Spinal cord (tissue), 10 donors: ENCODE results near the gene BAD. TPM values are rescaled to one million over a fixed set of nuclear protein-coding genes. Genes with fewer than 3 reads are reported as not detected.
A peak's percentile ranks its signal among the peaks of the same experiment; 100 is the strongest.

Experiments
- DNase-seq, 6 donors: peaks; one replicate each; pipeline versions ENCODE4 v3.0.0 to v3.0.0-alpha.2; 2013 to 2015; ENCODE audit warnings: low spot score in 6 of 6, low read depth in 4 of 6
- H3K27ac ChIP-seq: one replicate; pipeline ENCODE4 v1.5.1; 2013; ENCODE audit warnings: low read depth, low read length, control low read depth
- H3K27me3 ChIP-seq: one replicate; pipeline ENCODE4 v1.6.1; 2013; ENCODE audit warnings: low read length; ENCODE audit not compliant: control insufficient read depth, insufficient read depth
- H3K36me3 ChIP-seq: one replicate; pipeline ENCODE4 v1.6.1; 2013; ENCODE audit warnings: low read length; ENCODE audit not compliant: control insufficient read depth, insufficient read depth
- H3K4me1 ChIP-seq: one replicate; pipeline ENCODE4 v1.6.1; 2013; ENCODE audit warnings: low read length; ENCODE audit not compliant: control insufficient read depth, insufficient read depth
- H3K4me3 ChIP-seq: one replicate; pipeline ENCODE4 v1.5.1; 2013; ENCODE audit warnings: low read depth, low read length, control low read depth
- H3K9me3 ChIP-seq: one replicate; pipeline ENCODE4 v1.6.1; 2013; ENCODE audit warnings: low read length; ENCODE audit not compliant: control insufficient read depth, insufficient read depth
- WGBS: methylation state at CpG from one replicate; pipeline ENCODE4 v1.1.5; 2013; ENCODE audit warnings: missing lambda C conversion rate; ENCODE audit not compliant: insufficient coverage; 5-methylcytosine and 5-hydroxymethylcytosine counted together
- polyA plus RNA-seq, 2 donors: library from polyadenylated mRNA; unstranded; fragments of 120-200 nt; gene quantifications; one replicate each; pipeline ENCODE4 v1.2.1, GENCODE V29; 2013; ENCODE audit not compliant: insufficient read length in 2 of 2
- total RNA-seq, 2 donors: library from RNA; depleted of rRNA in 1 of 2; stranded (reverse); fragments of 120-200 nt in 1 of 2; fragments of >200 nt in 1 of 2; gene quantifications; one replicate each; pipeline versions ENCODE4 v1.2.3 to v1.2.4, GENCODE V29; 2013 to 2014
- donor health status: healthy.

Gene BAD
- total and polyA plus RNA-seq, 4 donors, result 41.5 to 123 (median 101) TPM

DNA sequence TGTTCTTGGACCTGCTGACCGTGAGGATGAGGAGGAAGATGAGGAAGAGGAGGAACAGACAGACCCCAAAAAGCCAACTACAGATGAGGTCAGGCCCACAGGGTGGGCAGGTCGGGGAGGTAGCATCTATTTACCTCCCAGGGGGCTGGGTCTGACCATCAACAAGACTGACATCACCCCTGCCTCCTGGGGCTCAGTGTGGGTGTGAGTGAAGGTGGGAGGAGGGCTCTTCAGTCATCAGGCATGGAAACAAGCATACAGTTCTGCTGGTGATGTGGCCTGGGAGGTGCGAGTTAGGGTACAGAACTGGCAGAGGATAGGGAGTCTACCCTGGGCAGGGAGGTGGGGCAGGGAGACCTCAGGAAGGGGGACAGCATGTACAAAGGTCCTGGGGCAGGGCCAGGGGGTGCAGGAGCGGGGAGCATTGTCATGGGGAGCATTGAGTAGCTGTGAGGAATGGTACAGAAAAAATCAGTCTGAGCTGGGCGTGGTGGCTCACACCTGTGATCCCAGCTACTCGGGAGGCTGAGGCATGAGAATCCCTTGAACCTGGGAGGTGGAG lies 24.2 kb downstream of the BAD start:
- DNase-seq, result no peak
- H3K27me3 ChIP-seq, result no peaks in the 10 kb centered on the region
- no peak overlapping the region for H3K27ac ChIP-seq
- 100% methylated on average over 3 of the region's 6 CpGs for WGBS
- peaks cover 87% of the 10 kb centered on the region for H3K36me3 ChIP-seq
- no peaks in the 10 kb centered on the region for H3K9me3 ChIP-seq
- peaks cover 9% of the 10 kb centered on the region for H3K4me1 ChIP-seq
- H3K4me3 ChIP-seq, result no peak overlapping the region

DNA sequence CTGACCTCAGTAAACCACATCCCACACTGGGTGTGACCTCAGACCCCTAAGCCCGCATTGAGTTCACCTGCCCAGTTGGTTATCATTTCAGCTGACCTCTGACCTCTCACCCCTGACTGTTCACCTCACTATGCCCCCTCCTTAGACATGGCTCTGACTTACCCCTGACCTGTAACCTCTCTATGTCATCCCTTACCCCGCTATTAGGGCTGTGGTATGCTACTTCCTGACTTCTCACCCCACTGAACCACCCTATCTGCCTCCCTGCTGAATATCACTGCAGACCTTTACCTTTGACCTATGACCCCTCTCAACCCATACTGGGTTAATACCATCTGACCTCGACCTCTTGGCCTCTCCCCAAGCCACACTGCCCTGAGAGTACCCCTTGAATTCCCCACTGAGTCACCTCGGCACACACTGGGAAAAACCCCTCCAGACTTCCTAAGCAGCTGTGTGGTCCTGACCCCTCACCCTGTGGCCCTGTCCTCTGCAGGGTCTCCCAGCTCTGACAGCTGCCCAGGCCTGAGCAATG lies 24.9 kb downstream of the BAD start:
- H3K36me3 ChIP-seq, result peaks cover 88% of the 10 kb centered on the region
- no peaks in the 10 kb centered on the region for H3K27me3 ChIP-seq
- H3K27ac ChIP-seq, result no peak overlapping the region
- DNase-seq, result no peak
- WGBS, result 91% methylated on average over 3 of the region's 4 CpGs
- peaks cover 8% of the 10 kb centered on the region for H3K4me1 ChIP-seq
- H3K9me3 ChIP-seq, result no peaks in the 10 kb centered on the region
- no peak overlapping the region for H3K4me3 ChIP-seq

DNA sequence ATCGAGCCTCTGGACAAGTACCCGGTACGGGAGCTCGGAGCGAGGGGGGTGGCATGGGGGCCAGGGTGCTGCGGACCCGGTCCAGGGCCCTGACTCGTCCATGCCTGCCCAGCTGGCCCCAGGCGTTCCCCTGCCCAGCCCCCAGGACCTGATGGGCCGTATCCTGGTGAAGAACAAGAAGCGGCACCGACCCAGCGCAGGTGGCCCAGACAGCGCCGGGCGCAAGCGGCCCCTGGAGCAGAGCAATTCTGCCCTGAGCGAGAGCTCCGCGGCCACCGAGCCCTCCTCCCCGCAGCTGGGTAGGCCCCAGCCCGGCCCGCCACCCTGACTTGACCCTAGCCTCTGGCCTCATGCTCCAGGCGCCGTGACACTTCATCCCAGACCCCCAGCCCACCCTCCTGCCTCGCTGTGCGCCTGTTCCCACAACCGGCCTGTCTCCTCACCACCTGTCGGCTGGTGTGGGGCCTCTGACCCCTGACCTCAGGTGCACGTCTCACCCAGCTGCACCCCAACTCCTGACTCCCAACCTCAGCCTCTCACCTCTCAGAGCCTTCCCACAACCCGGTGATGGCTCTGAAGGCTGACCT lies 25.4 kb downstream of the BAD start:
- no peak for DNase-seq

DNA sequence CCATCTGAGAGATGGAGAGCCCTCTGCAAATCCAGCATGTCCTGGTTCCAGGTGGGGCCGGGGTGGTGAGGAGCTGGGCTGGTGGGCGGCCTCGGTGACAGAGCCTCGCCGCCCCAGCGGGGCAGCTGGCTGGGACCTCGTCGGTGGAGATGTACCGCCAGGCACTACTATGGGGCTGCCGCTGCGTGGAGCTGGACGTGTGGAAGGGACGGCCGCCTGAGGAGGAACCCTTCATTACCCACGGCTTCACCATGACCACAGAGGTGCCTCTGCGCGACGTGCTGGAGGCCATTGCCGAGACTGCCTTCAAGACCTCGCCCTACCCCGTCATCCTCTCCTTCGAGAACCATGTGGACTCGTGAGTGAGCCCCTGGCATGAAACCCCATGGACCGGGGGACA lies 26.1 kb downstream of the BAD start:
- no peak overlapping the region for H3K4me3 ChIP-seq
- no peak for DNase-seq
- no peak overlapping the region for H3K27ac ChIP-seq
- peaks cover 11% of the 10 kb centered on the region for H3K4me1 ChIP-seq
- H3K36me3 ChIP-seq, result peaks cover 80% of the 10 kb centered on the region
- 89% methylated on average over 21 of the region's 24 CpGs for WGBS
- H3K27me3 ChIP-seq, result no peaks in the 10 kb centered on the region
- no peaks in the 10 kb centered on the region for H3K9me3 ChIP-seq

More for the DNA sequence above, 25.4 kb downstream of the BAD start:
- no peak overlapping the region for H3K27ac ChIP-seq
- no peak overlapping the region for H3K4me3 ChIP-seq
- 95% methylated on average over 32 of the region's 32 CpGs for WGBS
- H3K36me3 ChIP-seq, result peaks cover 87% of the 10 kb centered on the region
- peaks cover 7% of the 10 kb centered on the region for H3K4me1 ChIP-seq
- H3K27me3 ChIP-seq, result no peaks in the 10 kb centered on the region
- H3K9me3 ChIP-seq, result no peaks in the 10 kb centered on the region

DNA sequence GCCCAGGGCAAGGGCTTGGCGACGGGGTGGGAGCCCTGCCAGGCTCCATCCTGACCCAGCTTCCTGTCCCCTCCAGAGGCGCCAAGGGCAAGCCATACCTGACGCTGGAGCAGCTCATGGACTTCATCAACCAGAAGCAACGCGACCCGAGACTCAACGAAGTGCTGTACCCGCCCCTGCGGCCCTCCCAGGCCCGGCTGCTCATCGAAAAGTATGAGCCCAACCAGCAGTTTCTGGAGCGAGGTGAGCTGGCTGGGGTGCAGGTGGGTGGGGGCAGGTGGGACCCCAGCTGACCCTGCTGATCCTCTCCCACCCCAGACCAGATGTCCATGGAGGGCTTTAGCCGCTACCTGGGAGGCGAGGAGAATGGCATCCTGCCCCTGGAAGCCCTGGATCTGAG lies 28.2 kb downstream of the BAD start:
- WGBS, result 95% methylated on average over 15 of the region's 15 CpGs
- DNase-seq, result no peak
- Histone ChIP-seq H3K4me1 (peaks cover 30% of the 10 kb centered on the region), H3K36me3 (peaks cover 60% of the 10 kb centered on the region), H3K27me3 (no peaks in the 10 kb centered on the region), H3K9me3 (no peaks in the 10 kb centered on the region), H3K27ac (no peak overlapping the region), H3K4me3 (no peak overlapping the region)

DNA sequence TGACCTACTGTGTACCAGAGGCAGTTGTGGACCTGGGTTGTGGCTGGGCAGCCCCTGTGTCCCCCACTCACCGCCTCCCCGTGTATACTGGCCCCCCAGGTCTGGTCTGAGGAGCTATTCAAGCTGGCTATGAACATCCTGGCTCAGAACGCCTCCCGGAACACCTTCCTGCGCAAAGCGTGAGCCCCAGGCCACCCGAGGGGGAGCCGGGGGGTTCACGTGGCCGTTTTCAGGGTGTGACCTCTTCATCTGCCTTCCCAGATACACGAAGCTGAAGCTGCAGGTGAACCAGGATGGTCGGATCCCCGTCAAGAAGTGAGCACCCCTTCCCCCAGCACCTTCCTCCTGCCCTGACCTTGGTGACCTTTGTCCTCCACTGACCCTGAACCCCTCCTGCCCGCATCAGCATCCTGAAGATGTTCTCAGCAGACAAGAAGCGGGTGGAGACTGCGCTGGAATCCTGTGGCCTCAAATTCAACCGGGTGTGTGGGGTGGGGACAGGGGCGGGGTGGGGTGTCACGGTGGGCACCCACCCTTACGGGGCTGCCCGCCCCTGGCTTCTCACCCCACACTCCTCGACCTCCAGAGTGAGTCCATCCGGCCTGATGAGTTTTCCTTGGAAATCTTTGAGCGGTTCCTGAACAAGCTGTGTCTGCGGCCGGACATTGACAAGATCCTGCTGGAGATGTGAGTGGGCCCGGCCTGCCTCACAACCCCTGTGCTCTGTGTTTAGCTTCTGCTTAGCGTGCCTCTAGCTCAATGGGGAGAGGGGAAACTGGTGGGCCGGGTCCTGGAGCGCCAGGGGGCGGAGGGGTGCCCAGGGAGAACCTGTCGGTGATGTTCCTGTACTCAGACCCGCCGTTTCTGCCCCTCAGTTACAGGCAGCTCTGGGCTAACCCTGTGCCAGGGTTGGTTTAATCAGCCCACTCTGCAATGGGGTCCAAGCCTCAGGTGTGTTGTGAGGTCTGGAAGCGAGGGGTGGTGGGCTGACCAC lies 29.0 kb downstream of the BAD start:
- 95% methylated on average over 33 of the region's 35 CpGs for WGBS

DNA sequence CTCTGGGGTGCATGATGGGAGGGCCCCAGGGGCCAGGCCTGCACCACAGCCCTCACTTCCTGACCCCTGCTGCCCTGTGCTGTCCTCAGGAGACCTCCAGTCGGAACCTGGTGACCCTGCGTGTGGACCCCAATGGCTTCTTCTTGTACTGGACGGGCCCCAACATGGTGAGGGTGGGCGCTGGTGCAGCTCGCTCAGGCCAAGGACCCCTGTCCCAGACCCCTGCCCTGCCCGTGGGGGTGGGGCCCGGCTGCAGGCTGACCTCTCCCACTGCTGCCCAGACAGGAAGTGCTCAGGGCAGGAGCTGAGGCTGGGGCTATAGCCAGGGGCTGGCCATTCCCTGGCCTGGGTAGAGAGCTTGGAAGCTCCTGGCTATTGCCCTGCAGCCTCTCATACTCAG lies 30.1 kb downstream of the BAD start:
- Histone ChIP-seq H3K27me3 (peaks cover 6% of the 10 kb centered on the region), H3K27ac (no peak overlapping the region), H3K9me3 (no peaks in the 10 kb centered on the region), H3K4me1 (peaks cover 43% of the 10 kb centered on the region), H3K4me3 (no peak overlapping the region), H3K36me3 (peaks cover 46% of the 10 kb centered on the region)
- no peak for DNase-seq
- WGBS, result 96% methylated on average over 7 of the region's 7 CpGs

More for the DNA sequence above, 29.0 kb downstream of the BAD start:
- Histone ChIP-seq H3K27ac (no peak overlapping the region), H3K4me3 (no peak overlapping the region), H3K4me1 (peaks cover 38% of the 10 kb centered on the region), H3K9me3 (no peaks in the 10 kb centered on the region), H3K36me3 (peaks cover 57% of the 10 kb centered on the region), H3K27me3 (peaks cover 5% of the 10 kb centered on the region)
- DNase-seq, result no peak

DNA sequence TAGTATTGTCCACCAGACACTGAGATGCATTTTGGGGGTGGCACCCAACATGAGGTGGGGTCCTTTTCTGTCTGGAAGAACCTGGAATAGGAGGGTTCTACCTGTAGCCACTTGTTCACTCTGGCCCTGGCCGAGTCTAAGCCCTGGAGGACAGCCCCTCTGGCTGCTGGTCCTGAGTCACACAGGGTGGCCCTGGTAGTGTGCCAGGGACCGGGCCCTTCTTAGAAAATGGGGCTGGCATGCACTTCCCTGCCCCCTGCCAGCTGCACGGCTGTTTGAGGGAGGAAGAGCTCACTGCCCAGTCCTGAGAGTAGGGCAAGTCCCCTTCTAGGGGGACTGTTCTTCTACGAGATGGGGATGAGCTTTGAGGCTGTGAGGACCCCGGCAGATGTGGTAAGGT lies 31.0 kb downstream of the BAD start:
- peak in 1 of 6 donors; percentile 74 for DNase-seq
- WGBS, result 34% methylated on average over 4 of the region's 5 CpGs
- Histone ChIP-seq H3K4me1 (peaks cover 43% of the 10 kb centered on the region), H3K4me3 (no peak overlapping the region), H3K27ac (no peak overlapping the region), H3K9me3 (no peaks in the 10 kb centered on the region), H3K27me3 (peaks cover 6% of the 10 kb centered on the region), H3K36me3 (peaks cover 38% of the 10 kb centered on the region)

DNA sequence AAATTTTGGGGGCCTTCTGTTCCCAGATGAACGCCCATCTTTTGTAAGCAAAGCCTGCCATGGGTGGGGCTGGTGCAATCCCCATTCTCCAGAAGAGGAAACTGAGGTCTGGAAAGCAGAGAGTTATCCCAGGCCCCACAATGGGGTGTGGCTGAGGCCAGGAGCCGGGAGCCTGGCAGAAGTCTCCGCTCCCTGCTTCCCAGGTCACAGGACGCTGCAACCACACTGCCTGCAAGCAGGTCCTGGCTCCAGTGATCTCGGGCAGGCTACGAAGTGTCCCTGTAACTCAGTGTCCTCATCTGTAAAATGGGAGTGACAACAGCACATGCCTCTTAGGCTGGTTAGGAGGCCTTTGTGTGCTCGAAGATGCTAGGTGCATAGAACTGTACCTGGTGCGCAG lies 31.4 kb downstream of the BAD start:
- H3K36me3 ChIP-seq, result peaks cover 34% of the 10 kb centered on the region
- no peak overlapping the region for H3K27ac ChIP-seq
- no peak for DNase-seq
- H3K4me3 ChIP-seq, result no peak overlapping the region
- H3K9me3 ChIP-seq, result no peaks in the 10 kb centered on the region
- peaks cover 43% of the 10 kb centered on the region for H3K4me1 ChIP-seq
- peaks cover 6% of the 10 kb centered on the region for H3K27me3 ChIP-seq
- WGBS, result 83% methylated on average over 8 of the region's 8 CpGs
